GM23248 (cell line): ENCODE measurements around the gene PRR29.

ENCODE experiments used
- EZH2 ChIP-seq: fragments of 200-600 bp; sonication (generic); IDR thresholded peaks from 2 replicates; pipeline ENCODE4 v1.6.1; 2018; ENCODE audit warnings: antibody characterized with exemption, mild to moderate bottlenecking; ENCODE audit not compliant: insufficient read depth, poor library complexity, severe bottlenecking
- EZH2phosphoT487 ChIP-seq: fragments of 200-600 bp; sonication (generic); IDR thresholded peaks from 2 replicates; pipeline ENCODE4 v1.6.1; 2018; ENCODE audit warnings: antibody characterized with exemption, moderate library complexity, mild to moderate bottlenecking, low read depth; ENCODE audit not compliant: insufficient read depth

- TF ChIP-seq EZH2phosphoT487 (no peak), EZH2 (no peak)
Measured at GRCh38 chr17:63960006-63960405, 38.1 kb upstream of the PRR29 start.
